GM12801 (cell line): Measurements from ENCODE around the gene GNG14.

Source experiments
- TF ChIP-seq, protein P1 (sequence below): IDR thresholded peaks from one replicate; pipeline ENCODE4 v1.5.1; 2011; ENCODE audit warnings: control low read depth; ENCODE audit not compliant: insufficient read length; ENCODE audit errors: extremely low read depth

Gene GNG14

DNA sequence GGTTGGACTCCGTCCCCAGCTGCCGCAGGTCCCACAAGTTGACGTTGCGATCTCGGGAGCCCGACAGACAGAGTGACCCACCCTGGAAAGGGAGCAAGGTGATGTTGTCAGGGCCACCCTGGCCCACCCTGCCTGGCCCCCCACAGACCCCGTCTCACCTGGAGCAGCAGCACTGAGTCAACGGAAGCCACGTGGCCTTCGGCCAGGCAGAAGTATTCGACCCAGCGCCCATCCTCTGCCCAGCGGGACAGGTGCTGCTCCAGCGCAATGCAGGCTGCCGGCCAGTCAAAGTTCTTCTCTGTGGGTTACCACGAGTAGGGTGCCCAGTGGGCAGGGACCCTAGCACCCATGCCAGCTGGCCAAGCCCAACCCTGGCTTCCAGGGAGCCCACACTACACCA, 6.8 kb downstream of the GNG14 start:
- TF ChIP-seq, protein P1, sequence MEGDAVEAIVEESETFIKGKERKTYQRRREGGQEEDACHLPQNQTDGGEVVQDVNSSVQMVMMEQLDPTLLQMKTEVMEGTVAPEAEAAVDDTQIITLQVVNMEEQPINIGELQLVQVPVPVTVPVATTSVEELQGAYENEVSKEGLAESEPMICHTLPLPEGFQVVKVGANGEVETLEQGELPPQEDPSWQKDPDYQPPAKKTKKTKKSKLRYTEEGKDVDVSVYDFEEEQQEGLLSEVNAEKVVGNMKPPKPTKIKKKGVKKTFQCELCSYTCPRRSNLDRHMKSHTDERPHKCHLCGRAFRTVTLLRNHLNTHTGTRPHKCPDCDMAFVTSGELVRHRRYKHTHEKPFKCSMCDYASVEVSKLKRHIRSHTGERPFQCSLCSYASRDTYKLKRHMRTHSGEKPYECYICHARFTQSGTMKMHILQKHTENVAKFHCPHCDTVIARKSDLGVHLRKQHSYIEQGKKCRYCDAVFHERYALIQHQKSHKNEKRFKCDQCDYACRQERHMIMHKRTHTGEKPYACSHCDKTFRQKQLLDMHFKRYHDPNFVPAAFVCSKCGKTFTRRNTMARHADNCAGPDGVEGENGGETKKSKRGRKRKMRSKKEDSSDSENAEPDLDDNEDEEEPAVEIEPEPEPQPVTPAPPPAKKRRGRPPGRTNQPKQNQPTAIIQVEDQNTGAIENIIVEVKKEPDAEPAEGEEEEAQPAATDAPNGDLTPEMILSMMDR, result no peak

DNA sequence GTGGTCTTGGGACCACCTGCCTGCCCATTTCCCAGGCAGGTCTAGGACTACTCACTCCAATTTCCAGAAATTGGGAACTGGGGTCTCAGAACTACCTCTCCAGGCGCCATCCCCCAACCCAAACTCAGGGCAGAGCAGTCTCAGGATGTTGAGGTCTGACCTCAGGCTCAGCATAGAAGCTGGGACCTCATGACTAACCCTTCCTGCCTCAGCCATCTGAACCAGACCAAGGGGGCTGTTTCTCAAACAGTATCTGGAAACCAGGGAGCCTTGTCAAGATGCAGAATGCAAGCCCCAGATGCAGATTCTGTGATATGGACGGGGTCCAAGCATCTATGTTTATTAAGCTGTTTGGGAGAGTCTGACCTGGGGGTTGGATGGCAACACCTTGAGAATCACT, 7.3 kb downstream of the GNG14 start:
- TF ChIP-seq, protein P1, result no peak

DNA sequence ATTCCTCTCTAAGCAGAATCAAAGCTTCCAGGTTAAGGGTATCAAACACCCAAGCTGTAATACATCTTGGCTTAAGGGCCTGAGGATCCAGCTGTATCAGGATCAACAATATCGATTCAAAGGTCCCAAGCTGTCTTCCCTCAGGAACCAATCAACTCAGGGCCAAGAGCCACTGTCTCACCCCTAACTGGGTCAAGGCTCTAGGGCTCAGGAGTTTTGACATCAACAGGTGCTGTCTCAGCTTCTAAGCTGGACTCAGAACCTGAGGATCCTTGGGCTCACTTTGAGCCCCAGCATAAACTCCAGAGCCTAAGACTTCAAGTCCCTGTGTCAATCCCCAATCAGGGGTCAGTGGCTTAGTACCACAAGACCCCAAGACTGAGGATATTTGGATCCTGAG, 7.7 kb downstream of the GNG14 start:
- TF ChIP-seq, protein P1, result no peak

DNA sequence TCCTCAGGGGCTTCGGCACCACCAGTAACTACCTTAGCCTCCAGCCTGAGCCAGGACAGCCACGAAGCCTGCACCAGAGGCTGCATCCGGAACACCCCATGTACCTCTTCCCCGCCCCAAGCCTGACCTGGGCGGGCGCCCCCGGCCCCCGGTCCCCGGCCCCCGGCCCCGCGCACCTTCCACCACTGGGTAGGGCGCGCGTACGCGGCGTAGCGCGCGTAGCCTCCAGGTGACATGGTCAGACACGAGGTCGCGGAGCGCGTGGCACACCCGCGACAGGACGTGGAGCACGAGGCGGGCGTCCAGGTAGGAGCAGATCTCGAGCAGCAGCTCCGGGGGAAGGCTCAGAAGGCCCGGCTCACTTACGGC, 8.2 kb downstream of the GNG14 start:
- TF ChIP-seq, protein P1, result no peak

DNA sequence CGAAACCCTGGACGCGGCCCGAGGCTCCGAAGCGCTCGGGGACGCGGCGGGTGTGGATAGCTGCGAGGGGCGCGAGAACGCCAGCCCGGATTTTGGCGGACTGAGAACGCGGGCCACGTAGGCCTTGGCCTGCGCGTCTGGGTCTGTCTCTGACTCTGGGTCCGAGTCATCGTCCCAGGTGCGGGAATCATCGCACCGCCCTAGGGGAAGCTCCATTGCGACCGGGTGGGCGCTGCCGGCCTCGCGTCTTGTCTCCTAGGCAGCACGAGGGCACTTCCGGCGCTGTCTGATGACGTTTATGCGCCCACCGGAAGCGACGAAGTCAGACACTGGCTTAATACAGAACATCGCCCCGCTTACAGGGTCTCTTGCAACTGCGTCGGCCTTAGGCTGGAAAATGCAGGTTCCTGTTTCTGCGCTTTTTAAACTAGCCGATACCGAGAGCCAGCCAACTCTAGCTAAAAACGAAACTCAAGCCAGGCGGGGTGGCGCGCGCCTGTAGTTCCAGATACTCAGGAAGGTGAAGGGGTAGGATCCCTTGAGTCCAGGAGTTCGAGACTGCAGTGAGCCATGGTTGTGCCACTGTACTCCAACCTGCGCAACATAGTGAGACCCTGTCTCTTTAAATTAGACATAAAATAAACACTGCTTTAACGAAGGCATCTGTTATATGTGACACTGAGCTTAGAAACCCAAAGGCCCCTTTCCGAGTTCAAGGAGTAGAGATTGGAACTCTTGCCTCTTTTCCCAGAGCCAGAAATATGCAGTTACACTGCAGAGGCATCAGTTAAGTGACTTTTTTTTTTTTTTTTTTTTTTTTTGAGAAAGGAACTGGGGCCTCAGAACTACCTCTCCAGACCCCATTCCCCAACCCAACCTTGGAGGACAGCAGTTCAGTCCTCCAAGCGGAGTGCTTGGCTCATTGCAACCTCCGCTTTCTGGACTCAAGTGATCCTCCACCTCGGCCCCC, 8.9 kb downstream of the GNG14 start, which contains the start of gene FBXW9:
FBXW9 (minus strand) TSS at position 266 of the 970 bp plus-strand sequence; CDS start at position 216, 50 bp downstream.
- TF ChIP-seq, protein P1, result no peak

DNA sequence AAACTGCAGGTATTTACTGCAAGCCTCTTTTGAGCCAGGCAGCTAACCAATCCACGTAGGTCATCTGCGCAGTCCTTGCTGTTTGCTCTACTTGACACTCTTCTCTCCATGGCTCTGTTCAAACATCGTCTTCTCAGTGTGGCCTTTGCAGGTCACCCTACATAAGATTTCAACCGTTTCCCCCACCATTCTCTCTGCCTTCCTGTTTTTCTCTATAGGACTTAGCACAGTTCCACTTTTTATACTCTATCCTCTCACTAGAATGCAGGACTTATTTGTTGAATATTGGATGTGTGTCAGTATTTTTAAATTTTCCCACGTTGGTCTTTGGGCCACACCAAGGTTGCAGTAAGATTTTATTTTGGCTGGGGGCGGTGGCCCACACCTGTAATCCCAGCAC, 10.3 kb downstream of the GNG14 start:
- TF ChIP-seq, protein P1, result no peak

DNA sequence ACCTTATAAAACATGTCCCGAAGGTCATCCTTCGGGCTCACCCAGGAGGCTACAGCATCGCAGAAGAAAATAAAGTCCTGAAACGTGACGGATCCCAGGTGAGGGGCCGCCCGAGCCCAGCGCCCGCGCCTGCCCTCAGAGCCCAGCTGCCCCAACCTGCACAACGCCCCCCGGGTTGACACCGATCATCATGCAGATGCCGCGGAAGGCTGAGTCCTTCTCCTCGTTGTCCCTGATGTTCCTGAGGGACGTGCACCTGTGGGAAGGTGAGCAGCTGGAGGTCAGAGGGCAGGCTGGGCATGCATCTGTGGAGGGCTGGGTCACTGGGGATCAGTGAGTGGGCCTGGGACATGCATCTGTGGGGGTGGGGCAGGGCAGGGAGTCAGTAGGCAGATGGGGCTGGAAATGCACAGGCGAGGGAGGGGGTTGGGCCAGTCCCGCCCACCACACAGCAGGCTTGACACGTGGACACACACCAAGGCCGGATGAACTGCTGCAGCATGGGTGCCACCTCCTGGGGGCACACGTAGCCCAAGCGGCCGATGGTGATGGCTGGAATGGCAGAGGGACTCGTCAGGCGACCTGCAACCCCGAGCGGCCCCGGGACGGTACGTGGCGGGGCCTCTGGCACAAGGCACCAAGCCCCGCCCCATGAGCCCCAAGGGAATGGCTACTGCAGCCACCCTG, 13.9 kb downstream of the GNG14 start:
- TF ChIP-seq, protein P1, result no peak
